Activated CD4-positive, alpha-beta T cell treated with anti-CD3 and anti-CD28 coated beads, Interleukin-2, amount 50 U/mL, for 1 hour (primary cell): Measurements from ENCODE around the gene NRTN.

Experiments
- DNase-seq: peaks from one replicate; pipeline ENCODE4 v3.0.0-alpha.2; 2020

Gene NRTN

GRCh38 chr19:5790559-5791520 lies 14.0 kb upstream of the NRTN start, which contains the start of gene DUS3L:
DUS3L (minus strand) TSS chr19:5791163; CDS start chr19:5791141, 22 bp downstream.
- peak; percentile 94 for DNase-seq

GRCh38 chr19:5792224-5792623 lies 12.6 kb upstream of the NRTN start:
- DNase-seq: no peak

- no peak for DNase-seq
Observed at GRCh38 chr19:5793188-5793587, 11.7 kb upstream of the NRTN start.

GRCh38 chr19:5795382-5795919 lies 9.4 kb upstream of the NRTN start:
- DNase-seq: no peak

GRCh38 chr19:5798244-5798643 lies 6.6 kb upstream of the NRTN start:
- DNase-seq: no peak

GRCh38 chr19:5799247-5800241 lies 5.3 kb upstream of the NRTN start:
- no peak for DNase-seq

- no peak for DNase-seq
Observed at GRCh38 chr19:5800361-5801270, 4.3 kb upstream of the NRTN start.

GRCh38 chr19:5801796-5802619 lies 2.9 kb upstream of the NRTN start:
- DNase-seq: no peak

- DNase-seq: no peak
Observed at GRCh38 chr19:5803441-5803751, 1.5 kb upstream of the NRTN start.

GRCh38 chr19:5803752-5804515 lies 933 bp upstream of the NRTN start:
- peak; percentile 93 for DNase-seq

- DNase-seq: peak; percentile 66
Observed at GRCh38 chr19:5805462-5806132, 730 bp downstream of the NRTN start.

GRCh38 chr19:5806133-5806489 lies 1.2 kb downstream of the NRTN start:
- DNase-seq: no peak

GRCh38 chr19:5806905-5807304 lies 2.0 kb downstream of the NRTN start:
- DNase-seq: no peak

- DNase-seq: no peak
Observed at GRCh38 chr19:5808120-5808816, 3.4 kb downstream of the NRTN start.

- DNase-seq: no peak
Observed at GRCh38 chr19:5809053-5809452, 4.2 kb downstream of the NRTN start.

GRCh38 chr19:5809469-5809868 lies 4.6 kb downstream of the NRTN start:
- DNase-seq: no peak

GRCh38 chr19:5811117-5811516 lies 6.2 kb downstream of the NRTN start:
- no peak for DNase-seq

- no peak for DNase-seq
Observed at GRCh38 chr19:5814123-5814851, 9.4 kb downstream of the NRTN start.

- DNase-seq: no peak
Observed at GRCh38 chr19:5814852-5815246, 10.0 kb downstream of the NRTN start.
